ENCODE data around the gene SAFB2.

Gene SAFB2

GRCh38 chr19:5542665-5543064, 79.9 kb downstream of the SAFB2 start:
- H3K4me3 ChIP-seq (replicated peaks in 1 of 2; ENCODE audit: low read depth in 2 of 2, low read length in 2 of 2), result no peak overlapping the region
- peak in 1 of 2 donors; percentile 9 for DNase-seq (ENCODE audit: low read depth in 2 of 2)
- TF ChIP-seq CTCF (IDR thresholded peaks at IDR 0.05; ENCODE audit: low read depth, low read length), result no peak

- no peak overlapping the region for H3K4me3 ChIP-seq (replicated peaks in 1 of 2; ENCODE audit: low read depth in 2 of 2, low read length in 2 of 2)
- no peak for TF ChIP-seq CTCF (IDR thresholded peaks at IDR 0.05; ENCODE audit: low read depth, low read length)
- peak in 1 of 2 donors; percentile 26 for DNase-seq (ENCODE audit: low read depth in 2 of 2)
Observed at GRCh38 chr19:5541456-5541855, 81.1 kb downstream of the SAFB2 start.

- TF ChIP-seq CTCF (IDR thresholded peaks at IDR 0.05; ENCODE audit: low read depth, low read length), result no peak
- no peak for DNase-seq (ENCODE audit: low read depth in 2 of 2)
- H3K4me3 ChIP-seq (replicated peaks in 1 of 2; ENCODE audit: low read depth in 2 of 2, low read length in 2 of 2), result no peak overlapping the region
Observed at GRCh38 chr19:5540208-5540607, 82.4 kb downstream of the SAFB2 start.

- TF ChIP-seq CTCF (IDR thresholded peaks at IDR 0.05; ENCODE audit: low read depth, low read length), result no peak
- no peak for DNase-seq (ENCODE audit: low read depth in 2 of 2)
- H3K4me3 ChIP-seq (replicated peaks in 1 of 2; ENCODE audit: low read depth in 2 of 2, low read length in 2 of 2), result no peak overlapping the region
Observed at GRCh38 chr19:5537870-5538269, 84.7 kb downstream of the SAFB2 start.
